Measurements from ENCODE around the gene OR6C74.

OR6C74 gene

DNA sequence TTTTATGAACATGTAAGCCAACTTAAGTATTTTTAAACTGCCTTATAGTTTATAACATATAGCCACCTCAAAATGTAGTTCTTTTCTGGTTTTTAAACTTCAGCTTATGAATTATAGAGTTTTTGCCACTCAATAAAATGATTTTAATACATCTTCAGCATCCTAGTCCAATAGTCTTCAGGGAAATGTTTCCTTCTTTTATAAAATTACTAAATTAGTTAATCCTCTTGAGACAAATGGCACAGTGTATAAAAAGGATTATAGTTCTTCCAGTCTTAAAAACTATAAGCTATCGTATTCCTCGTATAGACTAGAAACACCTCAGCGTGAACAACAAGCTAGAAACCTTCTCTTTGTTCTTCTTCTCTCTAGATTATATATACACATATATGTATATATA lies at the start of gene OR6C74:
Gene OR6C74, plus strand, starts transcription at position 301 of the 400 bp plus-strand sequence. CDS start 2,679 bp downstream, outside the sequence.
- no peak for DNase-seq

DNA sequence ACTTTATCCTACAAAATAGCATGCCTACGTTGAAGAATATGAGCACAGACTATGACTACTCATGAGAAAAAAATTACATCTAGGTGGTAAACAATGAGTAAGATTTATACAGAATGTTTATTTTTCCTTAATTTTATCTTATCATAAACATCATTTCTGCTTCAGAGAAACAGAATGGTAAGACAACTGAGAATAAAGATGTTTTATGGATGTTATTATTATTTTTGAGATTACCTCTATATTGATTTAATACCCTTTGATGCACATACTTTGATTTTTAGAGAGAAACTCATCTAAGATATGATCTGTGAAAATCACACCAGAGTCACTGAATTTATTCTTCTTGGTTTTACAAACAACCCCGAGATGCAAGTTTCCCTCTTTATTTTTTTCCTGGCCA lies 23.7 kb upstream of the OR6C74 start, which contains the start of gene OR10A7:
Gene OR10A7, plus strand, starts transcription at position 301 of the 400 bp plus-strand sequence. Its CDS starts 0 bp downstream, at position 301.
- no peak for DNase-seq

- no peak for DNase-seq
These were observed 17.9 kb upstream of the OR6C74 start for GRCh38 chr12:55226523-55226922.

- DNase-seq: no peak
These were observed 16.8 kb upstream of the OR6C74 start for GRCh38 chr12:55227643-55228042.

GRCh38 chr12:55246159-55246558 lies 1.8 kb downstream of the OR6C74 start:
- no peak for DNase-seq

DNA sequence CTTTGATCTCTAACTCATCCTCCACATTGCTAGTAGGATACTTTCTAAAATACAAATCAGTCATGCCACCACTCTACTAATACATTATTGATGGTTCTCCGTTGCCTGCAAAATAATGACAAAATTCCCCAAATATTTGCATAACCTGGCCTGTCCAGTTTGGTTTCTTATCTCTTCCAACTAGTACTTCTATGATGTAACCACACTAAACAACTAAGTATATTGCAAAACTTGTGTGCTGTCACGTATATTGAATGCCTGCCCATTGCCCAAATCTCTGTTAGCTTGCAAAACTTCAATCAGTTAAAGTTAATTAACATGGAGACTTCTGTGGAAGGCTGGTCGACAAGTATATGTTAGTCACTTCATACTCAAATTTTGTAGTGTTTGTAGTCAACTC lies 6.5 kb downstream of the OR6C74 start:
- DNase-seq: no peak

GRCh38 chr12:55253281-55253680 lies 8.9 kb downstream of the OR6C74 start:
- no peak for DNase-seq

GRCh38 chr12:55256831-55257230 lies 12.4 kb downstream of the OR6C74 start:
- no peak for DNase-seq

DNA sequence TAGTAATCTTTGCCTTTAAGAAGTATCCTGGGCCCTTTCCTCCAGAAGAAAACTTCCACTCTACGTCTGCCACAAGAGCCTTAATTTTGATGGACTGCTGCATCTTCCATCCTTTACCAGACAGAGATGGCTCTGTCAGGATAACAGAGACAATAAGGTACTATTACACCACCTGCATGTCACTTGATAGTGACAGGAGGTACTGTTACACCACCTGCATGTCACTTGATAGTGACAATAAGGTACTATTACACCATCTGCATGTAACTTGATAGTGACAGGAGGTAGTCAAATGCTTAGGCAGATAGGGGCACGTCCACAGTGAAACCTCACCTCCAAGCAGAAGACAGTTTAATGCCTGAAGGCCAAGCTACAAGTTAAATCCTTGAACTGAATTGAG lies 13.9 kb downstream of the OR6C74 start:
- no peak for DNase-seq

- DNase-seq: no peak
These were observed 36.6 kb downstream of the OR6C74 start for GRCh38 chr12:55280991-55281390.

DNA sequence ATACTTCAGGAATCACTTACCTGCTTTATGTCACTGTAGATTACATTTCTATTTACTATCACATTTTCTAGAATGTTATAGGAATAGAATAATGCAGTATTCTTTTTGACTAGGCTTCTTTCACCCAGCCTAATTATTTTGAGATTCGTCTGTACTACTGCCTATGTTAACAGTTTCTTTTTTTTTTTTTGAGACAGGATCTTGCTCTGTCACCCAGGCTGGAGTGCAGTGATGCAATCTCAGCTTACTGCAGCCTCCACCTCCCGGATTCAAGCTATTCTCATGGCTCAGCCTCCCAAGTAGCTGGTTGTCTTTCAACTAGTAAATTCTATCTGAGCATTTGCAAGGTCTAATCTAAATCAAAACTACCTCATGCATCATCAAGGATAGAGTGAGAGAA lies 45.6 kb downstream of the OR6C74 start:
- no peak for DNase-seq

All from amniotic stem cell (primary cell).